ENCODE measurements around the gene TAF4.

Gene TAF4

DNA sequence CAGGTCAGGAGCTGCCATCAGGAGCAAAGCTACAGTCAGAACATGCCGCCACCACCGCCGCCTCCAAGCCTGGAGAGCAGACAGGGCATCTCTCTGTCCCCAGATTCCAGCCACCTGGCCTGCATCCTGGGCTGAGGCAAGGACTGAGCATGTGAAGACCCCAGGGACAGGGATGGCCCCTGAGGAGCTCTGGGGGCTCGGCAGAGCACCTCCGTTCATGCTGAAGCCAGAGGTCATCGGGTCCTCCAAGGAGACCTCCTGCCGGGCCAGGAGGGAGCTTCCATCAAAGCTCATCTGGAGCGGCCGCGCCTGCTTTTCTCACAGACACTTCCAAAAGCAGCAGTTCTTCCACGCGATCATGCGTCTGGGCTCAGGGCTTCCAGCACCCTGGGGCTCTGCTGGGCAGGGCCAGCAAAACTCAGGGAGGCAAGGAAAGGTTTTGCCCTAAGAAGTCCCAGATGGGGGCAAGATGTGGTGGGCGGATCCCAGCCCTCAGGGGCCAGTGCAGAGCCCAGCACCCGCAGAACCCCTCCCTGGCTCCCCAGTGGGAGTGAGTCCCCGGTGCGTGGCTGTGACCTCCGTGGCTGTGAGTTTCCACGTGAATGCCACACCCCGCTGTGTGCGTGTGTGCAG is 138.4 kb downstream of the TAF4 start:
- ChIA-PET CTCF (no interaction called here), POLR2A (no interaction called here)
- TF ChIP-seq, protein P1, sequence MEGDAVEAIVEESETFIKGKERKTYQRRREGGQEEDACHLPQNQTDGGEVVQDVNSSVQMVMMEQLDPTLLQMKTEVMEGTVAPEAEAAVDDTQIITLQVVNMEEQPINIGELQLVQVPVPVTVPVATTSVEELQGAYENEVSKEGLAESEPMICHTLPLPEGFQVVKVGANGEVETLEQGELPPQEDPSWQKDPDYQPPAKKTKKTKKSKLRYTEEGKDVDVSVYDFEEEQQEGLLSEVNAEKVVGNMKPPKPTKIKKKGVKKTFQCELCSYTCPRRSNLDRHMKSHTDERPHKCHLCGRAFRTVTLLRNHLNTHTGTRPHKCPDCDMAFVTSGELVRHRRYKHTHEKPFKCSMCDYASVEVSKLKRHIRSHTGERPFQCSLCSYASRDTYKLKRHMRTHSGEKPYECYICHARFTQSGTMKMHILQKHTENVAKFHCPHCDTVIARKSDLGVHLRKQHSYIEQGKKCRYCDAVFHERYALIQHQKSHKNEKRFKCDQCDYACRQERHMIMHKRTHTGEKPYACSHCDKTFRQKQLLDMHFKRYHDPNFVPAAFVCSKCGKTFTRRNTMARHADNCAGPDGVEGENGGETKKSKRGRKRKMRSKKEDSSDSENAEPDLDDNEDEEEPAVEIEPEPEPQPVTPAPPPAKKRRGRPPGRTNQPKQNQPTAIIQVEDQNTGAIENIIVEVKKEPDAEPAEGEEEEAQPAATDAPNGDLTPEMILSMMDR (IDR thresholded peaks at IDR 0.05; ENCODE audit: insufficient read depth, low read length, missing control alignments): no peak
- H3K4me3 ChIP-seq (ENCODE audit: low read depth, low read length): no peak overlapping the region
- no peak for DNase-seq (ENCODE audit: low read depth, low spot score)

DNA sequence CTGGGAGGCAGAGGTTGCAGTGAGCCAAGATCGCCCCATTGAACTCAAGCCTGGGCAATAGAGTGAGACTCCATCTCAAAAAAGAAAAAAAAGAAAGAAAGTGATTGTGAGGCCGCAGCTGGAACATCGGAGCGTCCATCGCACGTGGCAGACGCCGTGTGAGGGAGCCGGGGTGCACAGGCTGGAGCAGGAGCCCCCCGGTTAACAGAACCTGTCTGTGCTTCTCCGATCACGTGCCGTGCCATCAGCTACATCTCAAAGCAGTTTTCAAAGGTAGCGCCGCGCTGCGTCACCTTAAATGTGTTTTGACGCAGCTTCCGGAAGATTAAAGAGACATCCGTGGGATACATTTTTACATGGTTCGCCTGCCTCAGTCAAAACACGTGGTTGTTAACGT is 138.9 kb downstream of the TAF4 start:
- DNase-seq (ENCODE audit: low read depth, low spot score): no peak
- CTCF ChIA-PET: no interaction called here

DNA sequence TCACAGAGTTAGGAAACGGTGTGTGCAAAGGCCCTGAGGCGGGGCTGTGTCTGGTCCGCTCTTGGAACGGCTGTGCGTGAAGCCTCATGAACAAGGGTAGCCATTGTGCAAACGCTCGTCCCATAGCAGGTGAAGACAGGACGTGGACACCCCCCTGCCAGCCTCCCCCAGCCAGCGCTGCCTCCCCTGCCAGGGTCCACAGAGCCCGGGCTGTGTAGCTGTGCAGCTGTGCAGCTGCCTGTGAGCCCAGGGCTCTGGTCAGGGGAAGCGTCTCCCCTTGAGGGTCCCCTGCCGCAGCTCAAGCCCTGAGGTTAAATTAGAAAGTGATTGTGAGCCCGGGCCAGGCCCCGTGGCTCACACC is 139.4 kb downstream of the TAF4 start:
- no peak for DNase-seq (ENCODE audit: low read depth, low spot score)
- H3K4me3 ChIP-seq (ENCODE audit: low read depth, low read length): no peak overlapping the region
- TF ChIP-seq, protein P1 (IDR thresholded peaks at IDR 0.05; ENCODE audit: insufficient read depth, low read length, missing control alignments): no peak
- ChIA-PET CTCF (no interaction called here), POLR2A (no interaction called here)

More for the DNA sequence above, 138.9 kb downstream of the TAF4 start:
- POLR2A ChIA-PET: no interaction called here
- TF ChIP-seq, protein P1 (IDR thresholded peaks at IDR 0.05; ENCODE audit: insufficient read depth, low read length, missing control alignments): no peak
- H3K4me3 ChIP-seq (ENCODE audit: low read depth, low read length): no peak overlapping the region

DNA sequence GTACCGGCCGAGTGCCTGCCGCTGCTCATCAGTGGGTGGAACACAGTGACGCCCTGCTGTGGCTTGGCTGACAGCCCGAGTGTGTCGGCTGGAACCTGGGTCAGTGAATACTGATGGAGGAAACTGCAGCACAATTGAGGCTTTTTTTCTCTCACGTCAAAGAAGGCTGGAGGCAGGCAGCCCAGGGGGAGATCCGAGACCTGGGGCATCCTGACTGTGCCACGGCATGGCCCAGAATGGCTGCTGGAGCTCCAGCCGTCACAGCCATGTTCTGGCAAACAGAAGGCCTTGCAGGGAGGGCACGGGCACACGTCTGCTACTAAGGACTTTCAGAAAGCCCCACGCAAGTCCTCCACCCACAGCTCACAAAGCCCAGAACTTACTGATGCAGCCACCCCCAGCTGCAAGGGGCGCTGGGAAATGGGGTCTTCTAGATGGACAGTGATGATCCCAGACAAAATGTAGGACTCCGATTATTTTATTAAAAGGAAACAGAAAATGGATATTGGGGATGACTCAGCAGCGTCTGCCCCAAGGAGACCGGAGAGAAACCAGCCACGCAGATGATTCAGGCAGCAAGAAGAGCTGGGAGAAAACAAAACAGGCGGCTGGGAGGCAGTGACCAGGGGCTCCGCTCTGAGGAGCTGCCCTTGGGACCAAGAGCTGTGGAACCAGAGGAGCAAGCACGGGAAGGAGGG is 140.0 kb downstream of the TAF4 start:
- POLR2A ChIA-PET: no interaction called here
- DNase-seq (ENCODE audit: low read depth, low spot score): no peak

DNA sequence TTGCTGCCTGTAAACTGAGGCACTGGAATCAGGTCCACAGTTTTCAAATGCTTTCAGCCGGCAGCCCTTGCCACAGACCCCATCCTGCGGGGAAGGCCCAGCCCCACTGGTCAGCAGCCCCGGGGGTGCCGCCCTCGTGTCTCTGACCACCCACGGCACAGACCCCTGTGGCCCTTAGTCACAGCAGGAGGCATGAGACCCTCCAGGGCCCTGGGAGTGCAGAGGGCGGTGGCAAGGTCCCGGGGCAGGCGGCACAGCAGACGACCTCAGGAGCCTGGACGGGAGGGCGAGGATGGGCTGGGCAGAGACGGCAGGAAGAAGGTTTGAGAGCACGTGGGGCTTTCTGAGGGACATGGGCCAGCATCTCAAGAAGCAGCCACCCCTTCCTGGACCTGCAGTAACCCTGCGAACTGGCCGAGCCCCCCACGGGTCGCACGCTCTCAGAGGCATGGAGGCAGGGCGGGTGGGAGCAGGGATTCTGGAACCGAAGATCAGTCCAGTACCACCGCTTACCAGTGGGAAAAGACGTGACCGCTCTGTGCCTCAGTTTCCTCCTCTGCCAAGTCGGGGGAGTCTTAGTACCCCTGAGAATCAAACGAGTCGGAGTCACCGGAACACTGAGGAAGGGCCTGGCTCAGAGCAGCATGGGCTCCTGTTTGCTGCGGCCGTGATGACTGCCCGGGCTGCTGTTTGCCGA is 140.7 kb downstream of the TAF4 start:
- POLR2A ChIA-PET: no interaction called here
- no peak overlapping the region for H3K4me3 ChIP-seq (ENCODE audit: low read depth, low read length)
- TF ChIP-seq, protein P1 (IDR thresholded peaks at IDR 0.05; ENCODE audit: insufficient read depth, low read length, missing control alignments): no peak
- CTCF ChIA-PET: no interaction called here
- no peak for DNase-seq (ENCODE audit: low read depth, low spot score)

More for the DNA sequence above, 140.0 kb downstream of the TAF4 start:
- H3K4me3 ChIP-seq (ENCODE audit: low read depth, low read length): no peak overlapping the region
- TF ChIP-seq, protein P1 (IDR thresholded peaks at IDR 0.05; ENCODE audit: insufficient read depth, low read length, missing control alignments): no peak
- CTCF ChIA-PET: no interaction called here
